ENCODE data around the gene PDIA4. TPM values are rescaled to one million over a fixed set of nuclear protein-coding genes. Genes with fewer than 3 reads are reported as not detected.

Gene PDIA4
- total RNA-seq, 1 experiment from 2014 or later = 341 TPM

DNA sequence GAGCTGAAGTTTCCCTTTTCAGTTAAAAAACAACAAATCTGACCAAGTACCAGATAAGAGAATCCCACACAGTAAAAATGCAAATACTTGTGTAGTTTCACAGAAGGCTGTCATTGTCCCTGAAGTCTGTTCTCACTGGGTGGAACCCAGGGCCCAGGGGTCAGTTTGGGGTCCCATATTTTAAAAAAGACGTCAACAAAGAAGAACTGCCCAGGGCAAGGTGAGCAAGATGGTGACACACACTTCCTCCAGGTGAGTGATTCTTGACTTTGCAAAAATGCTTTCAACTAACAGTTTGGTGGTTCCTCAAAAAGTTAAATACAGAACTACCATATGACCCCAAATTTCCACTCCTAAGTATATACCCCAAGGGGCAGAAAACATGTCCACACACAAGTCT lies 36.8 kb downstream of the PDIA4 start:
- no peak for ATAC-seq
- CTCF ChIA-PET = interaction anchor here (0.9 kb wide), 1 partner anchor 14 kb away, joined by 5 read pairs; no protein-coding TSS in a partner anchor
- Mint-ChIP-seq H3K27ac (no peak overlapping the region), H3K36me3 (peaks cover 2% of the 10 kb centered on the region), H3K27me3 (ENCODE audit: low read depth) (peaks cover 7% of the 10 kb centered on the region), H3K4me1 (peaks cover 17% of the 10 kb centered on the region), H3K4me3 (no peak overlapping the region), H3K9me3 (peaks cover 12% of the 10 kb centered on the region)
- POLR2A ChIA-PET = no interaction called here
- no peak for DNase-seq (ENCODE audit: low spot score)
- TF ChIP-seq TP53 (CRISPR knock-in tag; IDR thresholded peaks at IDR 0.05) = no peak
- TF ChIP-seq NFATC4 (CRISPR knock-in tag; IDR thresholded peaks at IDR 0.05) = no peak
- TF ChIP-seq TEAD4 (CRISPR knock-in tag; IDR thresholded peaks at IDR 0.05) = no peak
- no peak for TF ChIP-seq OVOL2 (CRISPR knock-in tag; IDR thresholded peaks at IDR 0.05; ENCODE audit: borderline replicate concordance)
- TF ChIP-seq SMAD4 (CRISPR knock-in tag; IDR thresholded peaks at IDR 0.05) = no peak
- TF ChIP-seq ZNF416 (CRISPR knock-in tag; IDR thresholded peaks at IDR 0.05) = no peak
- TF ChIP-seq ZNF281 (CRISPR knock-in tag; IDR thresholded peaks at IDR 0.05) = no peak
- TF ChIP-seq ZNF532 (CRISPR knock-in tag; IDR thresholded peaks at IDR 0.05; ENCODE audit: borderline replicate concordance) = no peak
- no peak for TF ChIP-seq TEAD1 (CRISPR knock-in tag; IDR thresholded peaks at IDR 0.05)
- TF ChIP-seq ATF3 (CRISPR knock-in tag; conservative IDR thresholded peaks at IDR 0.05) = no peak
- TF ChIP-seq E2F5 (CRISPR knock-in tag; IDR thresholded peaks at IDR 0.05) = no peak
- no peak for TF ChIP-seq ZNF423 (CRISPR knock-in tag; IDR thresholded peaks at IDR 0.05)
- no peak for TF ChIP-seq ZNF317 (CRISPR knock-in tag; IDR thresholded peaks at IDR 0.05; ENCODE audit: borderline replicate concordance, low read depth)
- no peak for TF ChIP-seq STAT6 (CRISPR knock-in tag; conservative IDR thresholded peaks at IDR 0.05; ENCODE audit: low read depth)
- no peak for TF ChIP-seq PRRX2 (CRISPR knock-in tag; IDR thresholded peaks at IDR 0.05)
- no peak for TF ChIP-seq ZNF396 (CRISPR knock-in tag; IDR thresholded peaks at IDR 0.05; ENCODE audit: borderline replicate concordance)
- TF ChIP-seq KAT7 (CRISPR knock-in tag; IDR thresholded peaks at IDR 0.05; ENCODE audit: borderline replicate concordance) = no peak
- TF ChIP-seq, protein P1, sequence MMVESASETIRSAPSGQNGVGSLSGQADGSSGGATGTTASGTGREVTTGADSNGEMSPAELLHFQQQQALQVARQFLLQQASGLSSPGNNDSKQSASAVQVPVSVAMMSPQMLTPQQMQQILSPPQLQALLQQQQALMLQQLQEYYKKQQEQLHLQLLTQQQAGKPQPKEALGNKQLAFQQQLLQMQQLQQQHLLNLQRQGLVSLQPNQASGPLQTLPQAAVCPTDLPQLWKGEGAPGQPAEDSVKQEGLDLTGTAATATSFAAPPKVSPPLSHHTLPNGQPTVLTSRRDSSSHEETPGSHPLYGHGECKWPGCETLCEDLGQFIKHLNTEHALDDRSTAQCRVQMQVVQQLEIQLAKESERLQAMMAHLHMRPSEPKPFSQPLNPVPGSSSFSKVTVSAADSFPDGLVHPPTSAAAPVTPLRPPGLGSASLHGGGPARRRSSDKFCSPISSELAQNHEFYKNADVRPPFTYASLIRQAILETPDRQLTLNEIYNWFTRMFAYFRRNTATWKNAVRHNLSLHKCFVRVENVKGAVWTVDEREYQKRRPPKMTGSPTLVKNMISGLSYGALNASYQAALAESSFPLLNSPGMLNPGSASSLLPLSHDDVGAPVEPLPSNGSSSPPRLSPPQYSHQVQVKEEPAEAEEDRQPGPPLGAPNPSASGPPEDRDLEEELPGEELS (CRISPR knock-in tag; IDR thresholded peaks at IDR 0.05) = no peak
- TF ChIP-seq, protein P2, sequence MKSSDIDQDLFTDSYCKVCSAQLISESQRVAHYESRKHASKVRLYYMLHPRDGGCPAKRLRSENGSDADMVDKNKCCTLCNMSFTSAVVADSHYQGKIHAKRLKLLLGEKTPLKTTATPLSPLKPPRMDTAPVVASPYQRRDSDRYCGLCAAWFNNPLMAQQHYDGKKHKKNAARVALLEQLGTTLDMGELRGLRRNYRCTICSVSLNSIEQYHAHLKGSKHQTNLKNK (CRISPR knock-in tag; IDR thresholded peaks at IDR 0.05) = no peak
